NT2/D1 (cell line): ENCODE data around the gene PSG7.
"Not testable (repeated sequence)": the region's sequence is repeated elsewhere in the genome, so short reads cannot be mapped to it uniquely, and the experiment has no call there.

Experiments
- DNase-seq: peaks from one replicate; pipeline ENCODE4 v3.0.0-alpha.2; 2011; ENCODE audit warnings: low read depth, low spot score
- H3K27me3 ChIP-seq: 2 replicates; pipeline ENCODE4 v1.6.0; 2011; ENCODE audit warnings: mild to moderate bottlenecking; ENCODE audit not compliant: insufficient read length, insufficient read depth
- H3K36me3 ChIP-seq: 2 replicates; pipeline ENCODE4 v1.6.1; 2011; ENCODE audit warnings: mild to moderate bottlenecking, low read length, mixed read lengths; ENCODE audit not compliant: insufficient read depth, insufficient read length
- H3K4me1 ChIP-seq: 2 replicates; pipeline ENCODE4 v1.5.1; 2011; ENCODE audit not compliant: insufficient read depth, insufficient read length
- H3K4me3 ChIP-seq: 2 replicates; pipeline ENCODE4 v1.5.1; 2011; ENCODE audit warnings: low read depth; ENCODE audit not compliant: insufficient read length
- H3K9ac ChIP-seq: 2 replicates; pipeline ENCODE4 v1.6.0; 2011; ENCODE audit warnings: low read depth; ENCODE audit not compliant: insufficient read length
- H3K9me3 ChIP-seq: 2 replicates; pipeline ENCODE4 v1.5.1; 2011; ENCODE audit warnings: mild to moderate bottlenecking, low read length; ENCODE audit not compliant: insufficient read depth
- SUZ12 ChIP-seq: IDR thresholded peaks from 2 replicates; pipeline ENCODE4 v1.6.1; 2011; ENCODE audit not compliant: insufficient read length, insufficient read depth; ENCODE audit errors: extremely low read depth
- YY1 ChIP-seq: IDR thresholded peaks from 2 replicates; pipeline ENCODE4 v1.6.1; 2011; ENCODE audit not compliant: insufficient read length, insufficient read depth
- ZNF274 ChIP-seq: IDR thresholded peaks from 2 replicates; pipeline ENCODE4 v1.6.1; 2011; ENCODE audit warnings: mild to moderate bottlenecking, low read depth, low read length

PSG7 gene

DNA sequence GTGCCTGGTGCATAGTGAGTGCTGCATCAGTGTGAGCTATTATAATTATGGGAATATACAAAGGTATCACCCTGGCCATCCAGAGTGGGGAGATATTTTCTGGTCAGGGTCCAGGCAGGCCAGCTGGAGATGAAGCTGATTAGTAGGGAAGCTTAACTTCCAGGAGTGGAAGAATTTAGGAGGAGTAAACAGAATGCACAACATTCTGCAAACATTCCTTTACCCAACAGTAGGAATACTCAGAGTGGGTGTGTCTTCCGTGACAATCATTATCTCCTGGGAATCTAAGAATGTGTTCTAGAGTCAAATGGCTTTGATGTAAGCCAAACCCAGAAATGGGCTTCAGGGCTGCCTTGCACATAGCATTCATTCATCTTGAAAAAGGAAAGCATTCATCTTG is 38.4 kb downstream of the PSG7 start:
- not testable (repeated sequence) for H3K9me3 ChIP-seq, DNase-seq, H3K36me3 ChIP-seq, H3K27me3 ChIP-seq, H3K4me3 ChIP-seq, H3K4me1 ChIP-seq, H3K9ac ChIP-seq

DNA sequence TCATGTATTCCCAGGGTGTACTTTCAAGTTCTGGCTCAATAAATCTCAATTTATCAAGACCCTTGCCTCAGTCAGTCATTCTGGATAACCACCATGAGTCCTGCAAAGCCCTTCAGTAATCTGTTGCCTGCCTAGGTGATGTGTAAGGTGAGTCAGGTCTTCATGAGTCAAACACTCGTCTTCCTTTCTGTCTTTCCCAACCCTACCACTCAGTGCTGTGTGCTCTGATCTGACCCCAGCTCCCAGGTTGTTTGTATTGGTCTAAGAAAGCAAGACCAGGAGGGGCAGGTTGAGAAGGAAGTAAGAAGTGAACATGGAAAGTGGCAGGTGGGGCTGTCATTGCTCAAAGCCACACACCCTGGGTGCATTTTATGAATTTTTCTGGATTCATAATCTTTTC is 39.3 kb downstream of the PSG7 start:
- not testable (repeated sequence) for H3K9me3 ChIP-seq, DNase-seq, H3K27me3 ChIP-seq

DNA sequence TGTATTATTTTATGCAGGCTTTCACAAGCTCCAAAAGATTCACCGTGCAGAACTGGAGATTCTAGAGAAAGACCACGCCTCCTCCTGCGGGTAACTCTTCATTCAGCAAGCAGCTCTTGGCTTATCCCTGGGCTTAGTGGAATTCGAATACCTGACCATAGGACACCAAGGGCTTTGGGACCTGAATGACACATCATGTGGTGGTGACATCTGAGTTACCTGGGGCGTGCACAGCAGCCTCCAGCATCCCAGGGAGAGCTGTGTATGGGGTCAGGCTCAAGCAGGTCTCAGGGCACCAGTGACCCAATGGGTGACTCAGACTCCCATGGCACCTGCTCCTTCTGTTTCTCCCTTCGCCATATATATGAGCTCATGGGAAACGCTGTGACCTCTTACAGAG is 46.6 kb downstream of the PSG7 start:
- not testable (repeated sequence) for H3K9me3 ChIP-seq, H3K4me1 ChIP-seq, H3K36me3 ChIP-seq, H3K4me3 ChIP-seq, H3K27me3 ChIP-seq, H3K9ac ChIP-seq, DNase-seq

More for the DNA sequence above, 39.3 kb downstream of the PSG7 start:
- H3K4me1 ChIP-seq, H3K36me3 ChIP-seq, H3K9ac ChIP-seq, H3K4me3 ChIP-seq: not testable (repeated sequence)

DNA sequence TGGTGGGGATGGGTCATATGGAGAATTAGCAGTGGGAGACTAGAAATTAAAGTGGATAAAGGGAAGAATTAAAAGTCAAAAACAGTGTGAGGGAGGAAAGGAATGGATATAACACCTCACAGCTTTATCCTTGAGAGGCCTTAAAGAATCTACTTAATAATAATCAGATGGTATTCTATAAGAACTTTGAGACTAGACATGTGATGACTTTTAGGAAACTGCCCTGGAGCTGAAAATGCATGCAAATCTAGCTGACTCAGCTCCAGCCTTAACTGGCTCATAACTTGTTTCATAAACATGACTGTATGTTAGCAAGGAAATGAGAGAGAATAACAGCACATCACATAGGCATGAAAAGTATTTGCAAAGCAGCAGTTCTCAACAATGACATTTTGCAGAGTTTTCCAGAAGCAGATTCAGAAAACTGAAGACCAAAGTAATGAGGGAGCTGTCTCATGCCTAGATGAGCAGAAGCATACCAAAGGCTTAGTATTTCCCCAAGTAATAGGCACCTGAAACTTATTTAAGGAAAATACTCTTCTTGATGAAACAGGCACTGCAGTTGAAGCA is 49.0 kb downstream of the PSG7 start:
- not testable (repeated sequence) for H3K9me3 ChIP-seq, H3K9ac ChIP-seq, H3K4me1 ChIP-seq, DNase-seq, H3K27me3 ChIP-seq, H3K36me3 ChIP-seq, H3K4me3 ChIP-seq

- not testable (repeated sequence) for H3K36me3 ChIP-seq, H3K9me3 ChIP-seq, H3K27me3 ChIP-seq, DNase-seq, H3K4me3 ChIP-seq, H3K4me1 ChIP-seq, H3K9ac ChIP-seq
These were observed 54.3 kb downstream of the PSG7 start for GRCh38 chr19:42882730-42883129.

- not testable (repeated sequence) for H3K36me3 ChIP-seq, H3K27me3 ChIP-seq, H3K9ac ChIP-seq, H3K4me3 ChIP-seq, H3K9me3 ChIP-seq, H3K4me1 ChIP-seq, DNase-seq
These were observed 55.0 kb downstream of the PSG7 start for GRCh38 chr19:42882010-42882409.

- not testable (repeated sequence) for H3K27me3 ChIP-seq, H3K9ac ChIP-seq, H3K36me3 ChIP-seq, H3K4me1 ChIP-seq, H3K4me3 ChIP-seq, H3K9me3 ChIP-seq, DNase-seq
These were observed 55.7 kb downstream of the PSG7 start for GRCh38 chr19:42881279-42881678.

- not testable (repeated sequence) for H3K4me1 ChIP-seq, DNase-seq, H3K4me3 ChIP-seq, H3K9me3 ChIP-seq, H3K27me3 ChIP-seq, H3K9ac ChIP-seq, H3K36me3 ChIP-seq
These were observed 56.4 kb downstream of the PSG7 start for GRCh38 chr19:42880621-42881020.

DNA sequence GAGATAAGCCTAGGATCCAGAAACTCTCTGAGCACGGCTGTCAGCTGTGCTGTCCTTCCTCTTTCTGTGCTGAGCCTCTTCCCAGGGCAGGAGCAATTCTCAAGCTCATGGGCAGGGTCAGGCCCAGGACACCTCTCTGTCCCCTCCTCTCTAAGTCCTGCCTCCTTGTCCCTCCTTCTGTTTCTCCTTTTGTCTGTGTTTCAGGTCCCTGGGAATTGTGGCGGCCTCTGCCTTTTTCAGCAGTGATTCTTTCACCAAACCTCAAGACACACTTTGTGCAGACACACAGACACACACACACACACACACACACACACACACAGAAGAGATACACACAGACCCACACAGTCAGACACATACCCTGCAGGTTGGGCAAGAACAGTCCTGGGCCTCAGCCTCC is 57.4 kb downstream of the PSG7 start, which contains the start of gene PSG1:
Gene PSG1 (minus strand): TSS at position 101 of the 400 bp plus-strand sequence. CDS start 132 bp downstream, outside the sequence.
- Histone ChIP-seq H3K9me3 (no peaks in the 10 kb centered on the region), H3K4me1 (no peaks in the 10 kb centered on the region), H3K36me3 (no peaks in the 10 kb centered on the region), H3K4me3 (no peak within 1 kb of the TSS), H3K9ac (no peak within 1 kb of the TSS), H3K27me3 (no peaks in the 10 kb centered on the region)
- DNase-seq, result no peak
- TF ChIP-seq YY1 (no peak), ZNF274 (no peak), SUZ12 (no peak)

DNA sequence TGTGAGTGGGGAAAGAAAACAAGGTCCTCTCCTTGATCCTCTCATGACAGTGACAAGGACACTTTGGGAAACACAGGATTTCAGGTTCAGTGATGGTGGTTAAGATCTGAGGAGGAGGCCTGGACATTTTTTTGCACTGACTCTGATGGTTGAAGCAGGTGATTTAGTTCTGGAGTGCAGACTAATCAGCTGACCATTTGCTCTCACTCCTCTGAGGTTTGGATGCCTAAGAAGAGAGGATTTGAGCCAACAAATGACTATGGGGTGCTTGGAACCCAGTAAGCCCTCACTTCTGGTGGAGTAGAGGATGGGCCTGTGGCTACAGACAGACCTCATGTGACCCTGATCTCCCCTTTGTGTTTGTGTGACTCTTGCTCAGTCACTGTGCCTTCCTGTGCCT is 60.4 kb downstream of the PSG7 start:
- H3K27me3 ChIP-seq, H3K36me3 ChIP-seq, H3K4me3 ChIP-seq, H3K4me1 ChIP-seq, H3K9me3 ChIP-seq, DNase-seq, H3K9ac ChIP-seq: not testable (repeated sequence)

- not testable (repeated sequence) for H3K27me3 ChIP-seq, DNase-seq, H3K9ac ChIP-seq, H3K4me3 ChIP-seq, H3K9me3 ChIP-seq, H3K36me3 ChIP-seq, H3K4me1 ChIP-seq
These were observed 61.1 kb downstream of the PSG7 start for GRCh38 chr19:42875881-42876280.
